Right atrium auricular region (tissue), 2 donors: ENCODE measurements around the gene PDZD7. TPM values are rescaled to one million over a fixed set of nuclear protein-coding genes. Genes with fewer than 3 reads are reported as not detected.

Experiments used
- DNase-seq: peaks from one replicate; pipeline ENCODE4 v3.0.0-alpha.2; 2019; ENCODE audit warnings: low spot score
- H3K27ac ChIP-seq, 2 donors: fragments of 200-600 bp; sonication (generic); 1 replicate in 1 of 2; 2 replicates in 1 of 2; pipeline ENCODE4 v1.5.1; 2016 to 2019
- H3K27me3 ChIP-seq, 2 donors: fragments of 200-600 bp; sonication (generic); one replicate each; pipeline versions ENCODE4 v1.5.1 to v1.6.0; 2017 to 2019
- H3K36me3 ChIP-seq: fragments of 200-600 bp; sonication (generic); one replicate; pipeline ENCODE4 v1.5.1; 2016
- H3K4me1 ChIP-seq, 2 donors: fragments of 200-600 bp; sonication (generic); one replicate each; pipeline versions ENCODE4 v1.5.1 to v1.6.0; 2017 to 2019
- H3K4me3 ChIP-seq, 2 donors: fragments of 200-600 bp; sonication (generic); 1 replicate in 1 of 2; 2 replicates in 1 of 2; pipeline ENCODE4 v1.5.1; 2017 to 2019; ENCODE audit warnings: mild to moderate bottlenecking in 1 of 2, moderate library complexity in 1 of 2
- H3K9me3 ChIP-seq, 2 donors: fragments of 200-600 bp; sonication (generic); one replicate each; pipeline ENCODE4 v1.5.1; 2019
- CTCF ChIP-seq, 2 donors: fragments of 200-600 bp; sonication (generic); IDR thresholded peaks; one replicate each; pipeline ENCODE4 v1.5.1; 2019; ENCODE audit warnings: antibody characterized with exemption in 2 of 2
- total RNA-seq, 2 donors: library from RNA; depleted of rRNA; stranded (reverse); fragments of >200 nt; gene quantifications; one replicate each; pipeline ENCODE4 v1.1.0, GENCODE V29; 2016

The PDZD7 gene
- total RNA-seq, 2 donors from 2014 or later = 0.59 to 1.3 TPM

DNA sequence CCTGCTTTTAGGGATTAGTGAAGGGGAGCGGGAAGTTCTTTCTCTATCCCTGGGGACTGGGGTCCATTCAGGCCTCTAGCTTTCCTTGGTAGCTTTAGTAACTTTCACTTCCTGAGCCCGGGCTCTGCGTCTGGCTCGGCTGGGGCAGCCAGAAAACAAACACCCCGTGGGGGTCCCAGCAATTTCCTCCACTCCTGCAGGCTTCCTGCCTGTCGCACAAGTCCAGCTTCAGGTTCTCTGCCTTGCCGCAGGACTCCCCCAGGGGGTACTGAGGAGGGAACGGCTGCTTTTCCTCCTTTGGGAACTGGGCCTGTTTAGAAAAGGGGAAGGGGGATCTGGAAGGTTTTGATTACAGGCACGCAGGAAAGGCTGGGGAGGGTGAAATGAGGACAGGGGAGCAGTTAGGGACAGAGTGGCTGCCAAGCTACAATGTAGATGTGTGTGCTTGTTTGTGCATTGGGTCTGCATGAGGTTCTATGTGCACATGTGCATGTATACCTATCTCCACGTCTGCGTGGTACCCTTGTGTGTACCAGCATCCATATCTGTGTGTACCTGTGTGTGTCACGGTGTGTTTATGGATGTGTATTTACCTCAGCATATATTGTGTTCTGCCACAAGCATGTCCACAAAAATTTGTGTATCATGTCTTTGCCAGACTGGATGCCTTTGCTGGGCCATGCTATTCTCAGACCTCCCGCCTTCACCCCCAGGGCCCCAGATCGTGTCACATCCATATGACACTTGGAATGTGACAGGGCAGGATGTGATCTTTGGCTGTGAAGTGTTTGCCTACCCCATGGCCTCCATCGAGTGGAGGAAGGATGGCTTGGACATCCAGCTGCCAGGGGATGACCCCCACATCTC, 32.9 kb upstream of the PDZD7 start:
- no peaks in the 10 kb centered on the region for H3K36me3 ChIP-seq
- no peaks in the 10 kb centered on the region for H3K9me3 ChIP-seq
- no peak for TF ChIP-seq CTCF (IDR thresholded peaks at IDR 0.05)
- peaks cover 0 to 72% of the 10 kb centered on the region in 2 donors for H3K4me1 ChIP-seq
- peak overlapping the region in 1 of 2 donors; percentile 72 for H3K4me3 ChIP-seq
- DNase-seq = no peak
- H3K27ac ChIP-seq = peak overlapping the region in 1 of 2 donors; percentile 98
- H3K27me3 ChIP-seq = no peaks in the 10 kb centered on the region

DNA sequence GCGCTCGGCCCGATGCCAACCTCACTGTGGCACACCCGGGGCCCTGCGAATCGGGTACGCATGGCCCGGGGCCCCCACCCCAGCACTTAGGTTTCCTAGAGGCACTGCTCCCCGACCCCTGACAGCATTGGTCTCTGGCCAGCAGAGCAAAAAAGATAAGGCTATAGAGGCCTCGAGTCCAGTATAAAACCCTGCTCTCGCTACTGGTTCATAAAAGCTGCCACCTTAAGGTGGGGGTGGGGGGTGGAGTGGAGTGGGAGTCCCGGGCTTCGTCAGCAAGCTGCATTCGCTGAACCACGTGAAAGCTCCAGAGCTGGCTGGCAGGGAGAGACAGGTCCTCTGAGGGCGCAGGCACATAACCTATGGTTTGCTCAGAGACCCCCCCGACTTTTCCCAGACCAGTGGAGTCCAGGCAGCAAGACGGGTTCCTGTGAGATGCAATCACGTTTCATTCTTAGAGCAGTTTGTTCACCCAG, 32.2 kb upstream of the PDZD7 start:
- DNase-seq = no peak
- Histone ChIP-seq H3K4me3 (peak overlapping the region; percentile 9 to 72), H3K36me3 (no peaks in the 10 kb centered on the region), H3K27ac (peak overlapping the region; percentile 97 to 98), H3K9me3 (no peaks in the 10 kb centered on the region), H3K4me1 (peaks cover 0 to 72% of the 10 kb centered on the region in 2 donors), H3K27me3 (no peaks in the 10 kb centered on the region)
- TF ChIP-seq CTCF (IDR thresholded peaks at IDR 0.05) = no peak

- no peak for DNase-seq
- Histone ChIP-seq H3K4me1 (peaks cover 0 to 68% of the 10 kb centered on the region in 2 donors), H3K27ac (peak overlapping the region; percentile 97 to 98), H3K9me3 (no peaks in the 10 kb centered on the region), H3K4me3 (peak overlapping the region; percentile 9 to 72), H3K36me3 (no peaks in the 10 kb centered on the region), H3K27me3 (no peaks in the 10 kb centered on the region)
- peak; percentile 48 to 81 for TF ChIP-seq CTCF (IDR thresholded peaks at IDR 0.05)
These were observed 31.5 kb upstream of the PDZD7 start for GRCh38 chr10:101062232-101063049.

GRCh38 chr10:101061624-101062231, 30.8 kb upstream of the PDZD7 start, which contains the start of gene KAZALD1:
TSS of gene KAZALD1 (plus strand) at chr10:101061989. CDS start at chr10:101062593, 604 bp downstream.
- H3K4me3 ChIP-seq = peak within 1 kb of the TSS; percentile 72 to 75
- H3K4me1 ChIP-seq = peaks cover 0 to 61% of the 10 kb centered on the region in 2 donors
- peak; percentile 72 for DNase-seq
- no peak for TF ChIP-seq CTCF (IDR thresholded peaks at IDR 0.05)
- H3K36me3 ChIP-seq = no peaks in the 10 kb centered on the region
- no peaks in the 10 kb centered on the region for H3K9me3 ChIP-seq
- no peaks in the 10 kb centered on the region for H3K27me3 ChIP-seq
- peak within 1 kb of the TSS; percentile 97 to 98 for H3K27ac ChIP-seq

- peak; percentile 93 for DNase-seq
- peaks cover 0 to 55% of the 10 kb centered on the region in 2 donors for H3K4me1 ChIP-seq
- H3K27me3 ChIP-seq = no peaks in the 10 kb centered on the region
- peak overlapping the region; percentile 97 to 98 for H3K27ac ChIP-seq
- no peak for TF ChIP-seq CTCF (IDR thresholded peaks at IDR 0.05)
- no peaks in the 10 kb centered on the region for H3K36me3 ChIP-seq
- H3K4me3 ChIP-seq = peak overlapping the region; percentile 72 to 75
- no peaks in the 10 kb centered on the region for H3K9me3 ChIP-seq
These were observed 30.2 kb upstream of the PDZD7 start for GRCh38 chr10:101060951-101061623.
